ENCODE results near the gene TNFRSF1A.
"Not testable (repeated sequence)": the region's sequence is repeated elsewhere in the genome, so short reads cannot be mapped to it uniquely, and the experiment has no call there.

TNFRSF1A gene

DNA sequence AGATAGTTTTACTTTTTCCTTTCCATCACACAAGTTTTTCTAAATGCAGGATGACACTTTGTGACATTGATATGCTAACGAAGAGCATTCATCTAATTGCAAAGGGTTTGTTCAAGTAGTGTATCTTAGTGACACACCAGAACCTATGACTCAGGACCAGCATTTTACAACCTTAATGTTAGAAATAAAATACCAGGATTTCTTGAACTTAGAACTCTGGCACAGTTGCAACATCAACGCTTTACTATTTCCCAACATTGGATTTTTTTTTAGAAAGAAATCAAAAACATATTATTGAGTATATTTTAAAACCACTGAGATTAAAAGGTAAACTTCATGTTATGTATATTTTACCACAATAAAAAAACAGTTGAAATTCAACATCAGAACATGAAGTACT, 49.3 kb downstream of the TNFRSF1A start:
- H3K4me1 ChIP-seq, result no peaks in the 10 kb centered on the region
- H3K79me2 ChIP-seq, result no peaks in the 10 kb centered on the region
- no peak overlapping the region for H2AFZ ChIP-seq
- H3K9ac ChIP-seq, result no peak overlapping the region
- no peak overlapping the region for H3K4me3 ChIP-seq (ENCODE audit: low read depth, low read length)
- no peak overlapping the region for H3K4me2 ChIP-seq (ENCODE audit: low read length)
- no peak overlapping the region for H3K27ac ChIP-seq
- H3K9me3 ChIP-seq (ENCODE audit: control insufficient read depth, low read length), result no peaks in the 10 kb centered on the region
- no peaks in the 10 kb centered on the region for H3K36me3 ChIP-seq (ENCODE audit: control insufficient read depth, insufficient read depth, low read length)
- no peaks in the 10 kb centered on the region for H3K27me3 ChIP-seq (ENCODE audit: control insufficient read depth, insufficient read depth, low read length)
- no peak for TF ChIP-seq CTCF (IDR thresholded peaks at IDR 0.05)

DNA sequence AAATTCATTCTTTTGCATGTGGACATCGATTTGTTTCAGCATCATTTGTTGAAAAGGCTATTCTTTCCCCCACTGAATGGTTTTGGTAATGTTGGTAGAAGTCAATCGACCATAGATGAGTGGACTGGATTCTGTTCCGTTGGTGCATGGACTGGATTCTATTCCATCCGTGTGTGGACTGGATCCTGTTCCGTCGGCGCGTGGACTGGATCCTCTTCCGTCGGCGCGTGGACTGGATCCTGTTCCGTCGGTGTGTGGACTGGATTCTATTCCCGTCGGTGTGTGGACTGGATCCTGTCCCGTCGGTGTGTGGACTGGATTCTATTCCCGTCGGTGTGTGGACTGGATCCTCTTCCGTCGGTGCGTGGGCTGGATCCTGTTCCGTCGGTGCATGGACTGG, 52.0 kb downstream of the TNFRSF1A start:
- not testable (repeated sequence) for H3K36me3 ChIP-seq (ENCODE audit: control insufficient read depth, insufficient read depth, low read length); H3K27me3 ChIP-seq (ENCODE audit: control insufficient read depth, insufficient read depth, low read length); H3K4me1 ChIP-seq; H3K9ac ChIP-seq; H3K4me3 ChIP-seq (ENCODE audit: low read depth, low read length); H3K4me2 ChIP-seq (ENCODE audit: low read length); H2AFZ ChIP-seq; H3K79me2 ChIP-seq; H3K27ac ChIP-seq; H3K9me3 ChIP-seq (ENCODE audit: control insufficient read depth, low read length)

- H3K27me3 ChIP-seq (ENCODE audit: control insufficient read depth, insufficient read depth, low read length); H2AFZ ChIP-seq; H3K9me3 ChIP-seq (ENCODE audit: control insufficient read depth, low read length); H3K4me2 ChIP-seq (ENCODE audit: low read length); H3K4me1 ChIP-seq; H3K36me3 ChIP-seq (ENCODE audit: control insufficient read depth, insufficient read depth, low read length); H3K4me3 ChIP-seq (ENCODE audit: low read depth, low read length); H3K9ac ChIP-seq; H3K79me2 ChIP-seq; H3K27ac ChIP-seq: not testable (repeated sequence)
Measured at GRCh38 chr12:6289081-6289480, 52.8 kb downstream of the TNFRSF1A start.

- Histone ChIP-seq H3K4me3 (ENCODE audit: low read depth, low read length) (no peak overlapping the region), H3K27ac (no peak overlapping the region), H3K9me3 (ENCODE audit: control insufficient read depth, low read length) (no peaks in the 10 kb centered on the region), H3K9ac (no peak overlapping the region), H3K27me3 (ENCODE audit: control insufficient read depth, insufficient read depth, low read length) (no peaks in the 10 kb centered on the region), H3K79me2 (no peaks in the 10 kb centered on the region), H3K36me3 (ENCODE audit: control insufficient read depth, insufficient read depth, low read length) (no peaks in the 10 kb centered on the region), H3K4me1 (peaks cover 9% of the 10 kb centered on the region), H3K4me2 (ENCODE audit: low read length) (no peak overlapping the region), H2AFZ (no peak overlapping the region)
- no peak for TF ChIP-seq CTCF (IDR thresholded peaks at IDR 0.05)
Measured at GRCh38 chr12:6288235-6288634, 53.6 kb downstream of the TNFRSF1A start.

DNA sequence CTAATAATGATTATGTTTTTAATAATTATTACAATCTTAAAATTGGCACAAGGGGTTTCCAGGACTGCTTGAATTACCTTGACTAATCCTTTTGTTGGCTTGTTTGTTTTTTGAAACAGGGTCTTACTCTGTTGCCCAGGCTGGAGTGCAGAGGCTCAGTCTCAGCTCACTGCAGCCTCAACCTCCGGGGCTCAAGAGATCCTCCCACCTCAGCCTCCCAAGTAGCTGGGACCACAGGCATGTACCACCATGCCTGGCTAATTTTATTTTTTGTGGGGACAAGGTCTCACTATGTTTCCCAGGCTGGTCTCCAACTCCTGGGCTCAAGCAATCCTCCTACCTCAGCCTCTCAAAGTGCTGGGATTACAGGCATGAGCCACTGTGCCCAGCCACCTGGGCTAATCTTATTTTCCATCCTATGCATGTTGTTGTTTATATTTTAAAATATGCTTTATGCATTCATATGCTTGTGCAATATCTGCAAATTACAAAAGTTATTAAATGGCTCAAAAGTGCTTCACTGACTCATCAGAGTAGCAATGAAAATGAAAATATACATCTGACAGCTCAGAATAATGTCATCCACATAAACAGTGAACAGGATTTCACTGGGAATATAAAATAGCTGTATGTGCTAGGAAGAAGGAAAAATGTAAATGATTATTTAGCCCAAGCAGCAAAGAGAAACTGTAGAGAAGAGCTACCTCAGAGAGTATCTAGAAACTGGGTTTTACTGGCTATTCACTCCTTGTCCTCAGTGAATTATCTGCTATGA, 56.2 kb downstream of the TNFRSF1A start:
- Histone ChIP-seq H3K36me3 (ENCODE audit: control insufficient read depth, insufficient read depth, low read length) (no peaks in the 10 kb centered on the region), H3K4me2 (ENCODE audit: low read length) (peak overlapping the region; percentile 8), H3K27ac (peak overlapping the region; percentile 38), H3K9me3 (ENCODE audit: control insufficient read depth, low read length) (no peaks in the 10 kb centered on the region), H3K9ac (no peak overlapping the region), H3K27me3 (ENCODE audit: control insufficient read depth, insufficient read depth, low read length) (no peaks in the 10 kb centered on the region), H2AFZ (peak overlapping the region; percentile 41), H3K4me1 (peaks cover 9% of the 10 kb centered on the region), H3K79me2 (no peaks in the 10 kb centered on the region), H3K4me3 (ENCODE audit: low read depth, low read length) (no peak overlapping the region)
- TF ChIP-seq CTCF (IDR thresholded peaks at IDR 0.05), result no peak

DNA sequence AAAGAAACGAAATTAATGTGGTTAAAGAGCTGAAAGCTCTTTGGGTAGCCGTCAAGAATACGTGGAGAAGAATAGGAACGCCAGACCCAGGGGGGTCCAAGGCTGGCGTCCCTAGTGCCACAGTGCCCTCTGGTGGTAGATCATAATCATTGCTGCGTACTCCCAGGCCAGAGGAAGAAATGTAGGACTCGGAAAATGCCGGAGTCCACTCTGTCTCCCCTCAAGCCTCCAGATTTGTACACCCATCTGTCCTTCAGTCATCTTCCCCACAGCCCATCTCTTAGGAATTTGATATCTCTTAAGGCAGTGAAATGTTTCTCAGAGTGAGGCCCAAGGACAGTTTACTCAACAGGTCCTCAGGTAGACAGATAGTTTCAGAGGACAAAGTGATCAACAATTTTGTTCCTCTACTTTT, 56.8 kb downstream of the TNFRSF1A start:
- H3K27me3 ChIP-seq (ENCODE audit: control insufficient read depth, insufficient read depth, low read length), result no peaks in the 10 kb centered on the region
- H3K27ac ChIP-seq, result no peak overlapping the region
- peak overlapping the region; percentile 41 for H2AFZ ChIP-seq
- no peaks in the 10 kb centered on the region for H3K79me2 ChIP-seq
- peak; percentile 97 for TF ChIP-seq CTCF (IDR thresholded peaks at IDR 0.05)
- H3K9me3 ChIP-seq (ENCODE audit: control insufficient read depth, low read length), result no peaks in the 10 kb centered on the region
- H3K36me3 ChIP-seq (ENCODE audit: control insufficient read depth, insufficient read depth, low read length), result no peaks in the 10 kb centered on the region
- no peak overlapping the region for H3K4me2 ChIP-seq (ENCODE audit: low read length)
- peaks cover 13% of the 10 kb centered on the region for H3K4me1 ChIP-seq
- no peak overlapping the region for H3K9ac ChIP-seq
- H3K4me3 ChIP-seq (ENCODE audit: low read depth, low read length), result peak overlapping the region; percentile 27
